SH-SY5Y (cell line): ENCODE results near the gene PADI2.

Experiments used
- GATA2 ChIP-seq: IDR thresholded peaks from 2 replicates; pipeline ENCODE4 v1.6.1; 2011; ENCODE audit warnings: mild to moderate bottlenecking, low read depth, low read length
- GATA3 ChIP-seq: IDR thresholded peaks from 2 replicates; pipeline ENCODE4 v1.6.1; 2011; ENCODE audit warnings: low read depth, mild to moderate bottlenecking, low read length, moderate library complexity

The PADI2 gene

GRCh38 chr1:17027900-17028299 is 91.4 kb downstream of the PADI2 start:
- TF ChIP-seq GATA3, result no peak
- no peak for TF ChIP-seq GATA2

DNA sequence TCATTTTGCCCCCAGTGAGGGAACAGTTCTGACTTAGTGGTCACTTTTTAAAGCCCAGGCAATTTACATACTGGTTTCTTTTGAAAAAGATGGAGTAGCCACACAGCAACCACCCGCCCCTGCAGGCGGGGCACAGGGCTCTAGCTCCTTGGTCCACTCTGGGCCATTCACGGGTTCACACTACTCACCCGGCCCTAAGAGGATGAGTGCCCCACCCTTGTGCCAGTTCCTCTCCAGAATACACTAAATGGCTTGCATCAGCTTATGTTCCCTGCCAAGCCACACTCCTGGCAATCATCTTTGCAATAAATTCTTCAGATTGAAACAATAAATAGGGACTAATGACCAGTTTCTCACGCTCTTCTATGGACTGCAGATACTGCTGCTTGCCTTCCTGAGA is 91.8 kb downstream of the PADI2 start:
- TF ChIP-seq GATA3 (no peak), GATA2 (no peak)

DNA sequence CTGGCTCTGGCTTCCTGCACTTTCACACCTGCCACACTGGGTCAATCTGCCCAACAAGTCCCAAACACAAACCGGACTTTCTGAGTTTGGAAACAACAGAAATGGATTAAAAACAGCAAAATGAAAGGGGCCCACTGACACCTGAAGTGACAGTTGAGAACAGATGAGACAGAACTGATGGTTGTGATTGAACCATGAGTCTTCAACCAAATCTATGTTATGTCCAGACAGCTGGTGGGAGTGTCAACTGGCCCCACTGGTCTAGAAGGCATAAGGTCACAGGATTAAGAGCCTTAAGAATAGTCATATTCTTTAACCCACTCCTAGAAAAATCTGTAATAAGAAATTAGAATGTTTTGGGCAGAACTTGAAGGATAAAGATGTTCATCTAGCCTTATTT is 94.5 kb downstream of the PADI2 start:
- TF ChIP-seq GATA2, result no peak
- TF ChIP-seq GATA3, result no peak

DNA sequence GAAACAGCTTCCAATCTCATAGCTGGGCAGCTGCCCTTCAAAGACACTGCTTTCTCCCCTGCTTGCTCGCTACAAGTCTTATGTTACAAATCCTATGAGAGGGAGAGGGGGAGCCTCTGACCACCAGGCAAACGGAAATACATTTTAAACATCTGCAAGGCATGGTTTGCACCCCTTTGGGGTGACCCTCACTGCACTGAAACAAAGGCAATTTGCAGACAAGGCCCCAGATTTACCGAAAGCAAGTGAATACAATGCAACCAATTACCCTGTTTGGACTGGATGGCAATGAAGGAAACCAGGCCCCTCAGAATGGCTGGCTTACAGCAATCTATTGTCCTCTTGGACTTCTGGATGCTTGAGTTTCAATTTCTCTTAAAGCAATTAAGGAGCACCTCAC is 95.7 kb downstream of the PADI2 start:
- TF ChIP-seq GATA3, result no peak
- no peak for TF ChIP-seq GATA2

DNA sequence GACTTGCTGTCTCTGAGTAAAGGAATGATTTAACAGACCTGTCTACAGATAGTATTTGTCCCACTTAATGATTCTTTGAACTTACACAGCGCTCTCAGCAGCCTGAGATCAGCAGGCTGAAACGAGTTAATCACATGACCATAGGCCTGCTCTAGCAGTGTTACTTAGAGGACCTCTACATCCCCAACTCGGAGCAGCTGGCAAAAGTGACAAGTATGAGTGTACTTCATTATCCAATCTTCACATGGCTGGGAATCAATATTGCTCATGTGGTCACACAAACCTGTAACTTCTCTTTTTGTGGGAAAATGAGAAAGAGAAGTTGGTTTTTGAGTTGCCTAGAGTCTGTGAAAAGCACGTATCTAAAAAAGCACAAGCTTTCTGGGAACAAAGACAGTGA is 96.1 kb downstream of the PADI2 start:
- TF ChIP-seq GATA2, result no peak
- TF ChIP-seq GATA3, result no peak

DNA sequence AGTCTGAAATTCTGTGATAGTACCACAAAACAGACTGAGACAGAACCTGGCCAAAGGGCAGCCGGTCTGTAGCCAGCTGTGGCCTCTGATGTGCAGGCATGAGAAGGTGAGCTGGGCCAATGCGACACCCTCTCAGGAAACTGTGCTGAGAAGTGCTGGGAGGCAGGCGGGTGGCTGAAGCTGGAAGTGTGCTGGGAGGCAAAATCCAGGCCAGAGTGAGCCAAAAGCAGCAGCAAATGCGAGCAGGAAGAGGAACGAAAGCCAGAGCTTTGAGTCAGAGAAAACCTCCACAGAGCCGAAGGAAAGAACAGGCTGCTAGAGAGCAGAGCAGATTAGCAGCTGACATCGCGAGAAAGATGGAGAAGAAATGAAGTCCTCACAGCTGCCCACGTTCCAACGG is 97.4 kb downstream of the PADI2 start:
- TF ChIP-seq GATA2 (no peak), GATA3 (no peak)

GRCh38 chr1:17020502-17020901 is 98.7 kb downstream of the PADI2 start:
- TF ChIP-seq GATA3, result no peak
- no peak for TF ChIP-seq GATA2

- TF ChIP-seq GATA3 (no peak), GATA2 (no peak)
Observed at GRCh38 chr1:17018849-17019248, 100.4 kb downstream of the PADI2 start.

DNA sequence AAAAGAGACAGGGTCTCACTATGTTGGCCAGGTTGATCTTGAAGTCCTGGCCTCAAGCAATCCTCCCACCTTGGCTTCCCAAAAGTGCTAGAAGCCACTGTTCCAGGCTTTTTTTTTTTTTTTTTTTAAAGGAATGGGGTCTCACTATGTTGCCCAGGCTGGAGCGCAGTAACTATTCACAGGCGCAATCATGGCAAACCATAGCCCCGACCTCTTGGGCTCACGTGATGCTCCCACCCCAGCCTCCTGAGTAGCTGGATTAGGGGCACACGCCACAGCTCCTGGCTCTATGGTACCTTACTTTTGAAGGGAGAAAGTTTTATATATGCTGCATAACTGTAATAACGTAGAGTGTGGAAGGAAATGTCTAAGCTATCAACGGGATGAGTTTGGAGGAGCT is 101.8 kb downstream of the PADI2 start:
- TF ChIP-seq GATA2 (no peak), GATA3 (no peak)
